ENCODE data around the gene ZNF536.
"Not testable (repeated sequence)": the region's sequence is repeated elsewhere in the genome, so short reads cannot be mapped to it uniquely, and the experiment has no call there.

Gene ZNF536

DNA sequence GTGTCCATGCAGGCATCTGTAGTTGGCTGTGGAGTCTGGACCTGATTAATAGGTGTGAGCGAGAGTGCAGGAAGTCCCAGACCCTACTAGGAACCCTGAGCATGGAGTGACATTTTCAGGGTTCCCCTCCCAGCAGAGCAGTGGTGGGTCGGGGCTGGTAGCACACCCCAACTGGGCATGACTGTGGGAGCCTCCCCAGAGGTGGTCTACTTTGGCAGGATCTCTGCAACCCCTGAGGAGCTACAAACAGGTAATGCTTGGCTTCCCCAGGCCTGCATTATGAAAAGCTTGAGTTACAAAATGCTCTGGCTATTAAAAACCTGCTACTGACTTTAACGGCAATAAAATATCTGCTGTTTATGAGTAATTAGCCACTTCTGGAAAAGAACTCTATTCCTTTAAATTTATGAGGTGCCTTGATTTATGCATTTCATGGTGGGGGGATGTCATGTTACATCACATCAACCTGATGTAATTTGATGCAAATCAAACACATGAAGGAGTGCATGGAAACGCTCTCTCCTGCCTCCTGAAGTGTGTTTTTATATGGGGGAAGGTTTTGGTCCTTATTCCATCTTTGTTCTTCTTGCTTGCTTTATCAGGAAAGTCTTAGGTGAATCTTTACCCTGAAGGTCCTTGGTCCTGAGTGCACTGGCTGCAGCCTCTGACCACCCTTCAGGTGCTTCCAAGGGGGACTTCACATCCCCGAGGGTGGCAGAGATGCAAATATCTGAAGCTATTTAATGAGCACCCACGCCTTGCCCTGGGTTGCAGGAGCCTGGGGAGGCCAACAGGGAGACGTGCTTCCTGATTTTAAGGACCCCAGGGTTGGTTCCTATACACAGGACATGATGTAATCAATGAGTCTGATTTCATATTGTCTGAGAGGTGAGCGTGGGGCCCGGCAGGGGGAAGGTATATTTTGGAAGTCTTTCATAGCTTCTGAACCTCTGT lies 54.0 kb downstream of the ZNF536 start:
- no peak for DNase-seq

DNA sequence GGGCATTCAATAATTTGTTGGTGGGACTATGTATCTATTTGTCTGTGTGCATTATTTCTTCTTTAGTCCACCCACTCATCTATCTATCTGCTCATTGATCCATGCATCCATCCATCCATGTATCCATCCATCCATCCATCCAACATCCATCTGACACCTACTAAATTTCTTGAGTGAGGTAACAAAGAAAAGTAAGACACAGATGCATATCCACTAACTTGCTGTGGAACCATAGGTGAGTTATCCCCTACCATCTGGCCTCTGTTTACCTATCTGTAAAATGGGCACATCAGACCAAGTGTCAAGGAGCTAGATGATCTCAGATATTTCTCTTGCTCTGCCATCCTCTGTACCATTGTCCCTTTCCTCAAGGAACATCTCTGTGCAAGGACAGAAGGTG lies 54.7 kb downstream of the ZNF536 start:
- no peak for DNase-seq

DNA sequence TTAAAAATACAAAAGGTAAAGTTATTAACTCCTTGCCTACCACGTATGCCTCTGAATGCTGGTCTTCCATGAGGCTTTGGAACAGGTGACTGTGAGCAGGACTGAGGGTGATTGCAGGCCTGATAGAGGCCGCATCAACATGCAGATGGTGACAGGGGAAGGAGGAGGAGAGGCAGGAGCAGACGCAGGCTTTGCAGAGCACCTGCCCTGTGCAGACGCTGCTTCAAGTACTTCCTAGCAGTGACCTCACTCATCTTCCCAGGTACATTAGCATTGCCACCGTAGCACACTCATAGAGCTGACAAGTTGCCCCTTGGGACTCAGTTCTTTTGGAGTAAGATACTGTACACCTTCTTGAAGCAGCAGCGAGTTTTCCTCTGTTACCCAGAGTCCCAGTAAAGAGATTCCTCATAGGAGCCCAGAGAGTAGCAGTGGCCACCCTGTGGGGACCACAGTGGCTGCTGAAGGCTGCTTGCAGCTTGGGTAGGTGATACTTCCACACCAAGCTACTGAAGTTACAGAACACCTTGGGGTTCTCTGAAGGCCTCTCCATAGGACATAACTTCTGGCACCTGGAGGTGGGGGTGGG lies 56.0 kb downstream of the ZNF536 start:
- DNase-seq: no peak

DNA sequence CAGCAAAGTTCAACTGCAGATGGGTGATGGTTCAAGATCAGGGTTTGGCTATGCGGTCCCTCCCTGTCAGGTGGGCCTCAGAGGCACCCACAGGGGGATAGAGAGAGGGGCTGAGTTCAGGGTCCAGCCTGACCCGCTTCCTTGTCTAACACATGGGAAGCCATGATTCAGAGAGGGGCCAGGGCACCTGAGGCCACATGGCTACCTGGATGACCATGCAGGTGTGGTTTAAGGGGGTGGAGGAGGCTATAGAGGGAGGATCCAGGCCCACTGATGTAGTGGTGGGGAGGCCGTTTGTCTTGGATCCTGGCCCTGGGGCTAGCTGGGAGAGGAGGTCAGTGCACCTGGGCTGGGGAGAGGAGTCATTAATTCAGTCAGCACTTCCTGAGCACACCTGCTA lies 56.7 kb downstream of the ZNF536 start:
- DNase-seq: no peak

DNA sequence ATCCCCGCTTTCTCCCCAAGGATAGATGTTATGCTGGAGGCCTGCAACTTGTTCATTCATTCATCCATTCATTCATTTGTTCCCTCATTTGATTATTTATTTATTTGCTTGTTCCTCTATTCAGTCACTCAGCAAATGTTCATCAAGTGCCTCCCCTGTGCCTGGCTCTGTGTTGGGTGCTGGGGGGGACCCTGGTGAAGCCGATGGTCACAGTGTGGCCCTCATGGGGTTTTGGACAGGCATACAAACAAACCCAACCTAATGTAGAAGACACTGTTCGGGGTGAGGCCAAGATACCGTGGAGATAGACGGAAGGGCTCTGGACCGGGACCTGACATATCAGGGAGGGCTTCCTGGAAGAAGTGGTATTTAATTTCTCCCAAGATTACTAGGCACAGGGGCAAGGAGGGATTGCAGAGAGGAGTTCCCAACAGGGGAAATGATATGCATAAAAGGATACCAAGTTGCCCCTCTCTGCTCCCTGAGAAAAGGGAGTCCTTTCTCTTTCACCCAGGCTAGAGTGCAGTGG lies 58.1 kb downstream of the ZNF536 start:
- no peak for DNase-seq

DNA sequence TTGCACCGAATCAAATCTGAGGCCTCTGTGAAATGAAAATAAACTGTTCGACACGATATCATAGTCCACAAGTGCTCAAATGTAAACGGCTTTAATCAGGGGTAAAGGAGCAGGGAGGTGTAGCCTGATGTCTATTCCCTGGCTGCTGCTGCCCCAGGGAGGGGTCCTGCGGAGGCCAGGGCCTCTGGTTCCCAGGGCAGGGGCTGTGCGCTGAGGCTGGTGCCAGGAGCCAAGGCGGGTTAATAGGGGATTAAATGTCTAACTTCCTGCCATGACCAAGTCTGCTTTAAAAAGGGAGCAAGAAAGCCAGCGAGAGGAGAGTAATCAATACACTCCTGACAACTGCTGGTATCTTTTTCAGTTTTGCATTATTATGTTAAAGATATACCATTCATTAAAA lies 59.4 kb downstream of the ZNF536 start:
- no peak for DNase-seq

DNA sequence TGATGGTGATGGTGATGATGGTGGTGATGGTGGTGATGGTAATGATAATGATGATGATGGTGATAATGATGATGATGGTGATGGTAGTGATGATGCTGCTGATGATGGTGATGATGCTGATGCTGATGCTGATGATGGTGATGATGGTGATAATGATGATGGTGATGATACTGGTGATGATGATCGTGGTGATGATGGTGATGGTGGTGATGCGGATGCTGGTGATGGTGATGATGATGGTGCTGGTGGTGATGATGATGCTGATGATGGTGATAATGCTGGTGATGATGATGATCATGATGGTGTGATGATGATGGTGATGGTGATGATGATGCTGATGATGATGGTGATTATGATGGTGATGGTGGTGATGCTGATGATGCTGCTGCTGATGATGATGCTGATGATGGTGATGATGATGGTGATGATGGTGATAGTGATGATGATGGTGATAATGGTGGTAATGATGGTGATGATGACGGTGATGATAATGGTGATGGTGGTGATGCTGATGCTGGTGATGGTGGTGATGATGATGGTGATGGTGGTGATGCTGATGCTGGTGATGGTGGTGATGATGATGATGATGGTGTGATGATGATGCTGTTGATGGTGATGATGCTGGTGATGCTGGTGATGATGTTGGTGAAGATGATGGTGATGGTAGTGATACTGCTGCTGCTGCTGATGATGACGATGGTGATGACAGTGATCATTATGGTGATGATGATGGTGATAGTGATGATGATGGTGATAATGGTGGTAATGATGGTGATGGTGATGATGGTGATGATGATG lies 62.8 kb downstream of the ZNF536 start:
- DNase-seq: no peak

DNA sequence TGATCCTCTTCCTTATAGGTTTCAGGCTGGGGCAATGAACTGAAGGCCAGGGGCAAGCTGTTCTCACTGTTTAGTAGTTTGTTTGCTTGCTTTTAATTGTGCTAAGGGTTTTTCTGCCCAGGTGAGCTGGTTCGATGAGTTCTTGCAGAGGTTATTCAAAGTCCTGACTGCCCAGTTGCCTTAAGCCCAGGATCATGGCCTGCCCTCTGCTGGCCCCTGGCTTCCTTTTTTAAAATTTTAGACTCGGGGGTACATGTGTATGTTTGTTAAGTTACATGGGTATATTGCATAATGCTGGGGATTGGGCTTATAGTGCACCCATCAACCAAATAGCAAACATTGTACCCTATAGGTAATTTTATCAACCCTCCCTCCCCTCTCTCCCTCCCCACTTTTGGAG lies 65.7 kb downstream of the ZNF536 start:
- no peak for DNase-seq

DNA sequence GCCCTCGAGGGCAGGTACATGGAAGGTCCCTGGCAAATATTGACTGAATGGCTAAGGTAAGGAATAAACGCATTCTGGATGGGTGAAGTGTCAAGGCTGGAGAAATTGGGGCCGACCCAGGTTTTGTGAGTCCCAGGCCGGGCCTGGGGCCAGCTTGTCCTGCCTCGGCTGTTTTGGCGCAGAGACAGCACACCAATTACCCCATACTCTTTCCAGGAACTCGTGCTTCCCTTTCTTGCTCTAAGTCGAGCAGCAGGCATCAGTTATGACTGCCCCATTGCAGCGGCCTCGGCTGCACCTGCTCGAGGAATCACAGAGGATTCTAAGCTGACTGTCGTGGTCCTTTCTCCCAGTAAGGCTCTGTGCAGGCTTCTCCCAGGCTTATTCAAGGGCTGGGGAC lies 67.1 kb downstream of the ZNF536 start:
- no peak for DNase-seq

DNA sequence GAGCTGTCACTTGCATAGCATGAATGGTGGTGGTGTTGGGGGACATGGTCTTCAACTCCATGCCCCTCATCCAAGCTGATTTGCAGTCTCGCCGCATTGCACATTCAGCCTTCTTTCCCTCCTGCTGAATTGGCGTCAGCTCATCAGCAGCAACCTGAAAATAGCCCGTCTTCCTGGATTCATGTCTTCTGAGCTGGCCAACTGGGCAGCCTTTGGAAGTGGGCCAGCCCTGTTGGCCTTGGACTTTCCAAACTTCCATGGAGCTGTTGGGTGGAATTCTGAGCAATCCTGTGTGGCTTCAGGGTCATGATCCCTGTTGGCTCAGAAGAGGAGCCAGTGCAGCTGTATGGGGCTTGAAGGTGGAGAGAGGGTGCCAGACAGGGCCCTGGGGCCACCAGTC lies 68.8 kb downstream of the ZNF536 start:
- DNase-seq: no peak

DNA sequence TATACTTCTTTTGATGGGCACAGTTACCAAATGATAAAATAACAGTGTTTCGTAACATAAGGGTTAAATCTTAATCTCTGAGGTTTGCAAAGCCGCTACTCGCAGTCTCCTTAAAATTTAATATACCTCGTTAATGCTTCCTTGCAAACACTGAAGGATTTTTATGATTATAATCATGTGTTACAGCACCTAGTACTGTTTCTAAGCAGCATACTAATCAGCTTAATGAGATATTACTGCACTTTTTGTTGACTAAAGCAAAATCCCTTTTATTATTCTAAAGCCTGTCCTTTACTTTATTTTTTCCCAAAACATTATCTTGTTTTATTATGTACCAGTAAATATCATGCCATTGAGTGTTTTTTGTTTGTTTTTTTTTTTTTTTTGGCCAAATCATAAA lies 70.5 kb downstream of the ZNF536 start:
- no peak for DNase-seq

DNA sequence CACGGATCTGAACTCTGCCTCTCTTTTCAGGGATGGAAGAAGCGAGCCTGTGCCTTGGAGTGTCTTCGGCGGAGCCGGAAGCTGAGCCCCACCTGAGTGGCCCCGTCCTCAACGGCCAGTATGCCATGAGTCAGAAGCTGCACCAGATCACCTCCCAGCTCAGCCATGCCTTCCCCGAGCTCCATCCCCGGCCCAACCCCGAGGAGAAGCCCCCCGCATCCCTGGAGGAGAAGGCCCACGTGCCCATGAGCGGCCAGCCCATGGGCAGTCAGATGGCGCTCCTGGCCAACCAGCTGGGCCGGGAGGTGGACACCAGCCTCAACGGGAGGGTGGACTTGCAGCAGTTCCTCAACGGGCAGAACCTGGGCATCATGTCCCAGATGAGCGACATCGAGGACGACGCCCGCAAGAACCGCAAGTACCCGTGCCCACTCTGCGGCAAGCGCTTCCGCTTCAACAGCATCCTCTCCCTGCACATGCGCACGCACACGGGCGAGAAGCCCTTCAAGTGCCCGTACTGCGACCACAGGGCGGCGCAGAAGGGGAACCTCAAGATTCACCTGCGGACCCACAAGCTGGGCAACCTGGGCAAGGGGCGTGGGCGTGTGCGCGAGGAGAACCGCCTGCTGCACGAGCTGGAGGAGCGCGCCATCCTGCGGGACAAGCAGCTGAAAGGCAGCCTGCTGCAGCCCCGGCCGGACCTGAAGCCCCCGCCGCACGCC lies 71.5 kb downstream of the ZNF536 start:
- no peak for DNase-seq

DNA sequence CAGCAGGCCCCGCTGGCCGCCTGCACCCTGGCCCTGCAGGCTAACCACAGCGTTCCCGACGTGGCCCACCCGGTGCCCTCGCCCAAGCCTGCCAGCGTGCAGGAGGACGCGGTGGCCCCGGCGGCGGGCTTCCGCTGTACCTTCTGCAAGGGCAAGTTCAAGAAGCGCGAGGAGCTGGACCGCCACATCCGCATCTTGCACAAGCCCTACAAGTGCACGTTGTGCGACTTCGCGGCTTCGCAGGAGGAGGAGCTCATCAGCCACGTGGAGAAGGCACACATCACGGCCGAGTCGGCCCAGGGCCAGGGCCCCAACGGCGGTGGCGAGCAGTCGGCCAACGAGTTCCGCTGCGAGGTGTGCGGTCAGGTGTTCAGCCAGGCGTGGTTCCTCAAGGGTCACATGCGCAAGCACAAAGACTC lies 72.1 kb downstream of the ZNF536 start:
- no peak for DNase-seq

DNA sequence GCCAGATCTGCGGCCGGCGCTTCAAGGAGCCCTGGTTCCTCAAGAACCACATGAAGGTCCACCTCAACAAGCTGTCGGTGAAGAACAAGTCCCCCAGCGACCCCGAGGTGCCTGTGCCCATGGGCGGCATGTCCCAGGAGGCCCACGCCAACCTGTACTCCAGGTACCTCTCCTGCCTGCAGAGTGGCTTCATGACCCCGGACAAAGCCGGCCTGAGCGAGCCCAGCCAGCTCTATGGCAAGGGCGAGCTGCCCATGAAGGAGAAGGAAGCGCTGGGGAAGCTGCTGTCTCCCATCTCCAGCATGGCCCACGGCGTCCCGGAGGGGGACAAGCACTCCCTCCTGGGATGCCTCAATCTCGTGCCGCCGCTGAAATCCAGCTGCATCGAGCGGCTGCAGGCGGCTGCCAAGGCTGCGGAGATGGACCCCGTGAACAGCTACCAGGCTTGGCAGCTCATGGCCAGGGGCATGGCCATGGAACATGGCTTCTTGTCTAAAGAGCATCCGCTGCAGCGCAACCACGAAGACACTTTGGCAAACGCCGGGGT lies 72.6 kb downstream of the ZNF536 start:
- DNase-seq: no peak

DNA sequence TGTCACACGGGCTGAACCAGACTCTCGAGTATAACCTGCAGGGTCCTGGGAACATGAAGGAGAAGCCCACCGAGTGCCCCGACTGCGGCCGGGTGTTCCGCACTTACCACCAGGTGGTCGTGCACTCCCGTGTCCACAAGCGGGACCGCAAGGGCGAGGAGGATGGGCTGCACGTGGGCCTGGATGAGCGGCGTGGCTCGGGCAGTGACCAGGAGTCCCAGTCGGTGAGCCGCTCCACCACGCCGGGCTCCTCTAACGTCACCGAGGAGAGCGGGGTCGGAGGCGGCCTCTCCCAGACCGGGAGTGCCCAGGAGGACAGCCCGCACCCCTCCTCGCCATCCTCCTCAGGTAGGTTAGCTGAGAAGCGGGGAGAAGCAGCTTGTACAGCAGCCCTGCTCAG lies 73.2 kb downstream of the ZNF536 start:
- DNase-seq: no peak

DNA sequence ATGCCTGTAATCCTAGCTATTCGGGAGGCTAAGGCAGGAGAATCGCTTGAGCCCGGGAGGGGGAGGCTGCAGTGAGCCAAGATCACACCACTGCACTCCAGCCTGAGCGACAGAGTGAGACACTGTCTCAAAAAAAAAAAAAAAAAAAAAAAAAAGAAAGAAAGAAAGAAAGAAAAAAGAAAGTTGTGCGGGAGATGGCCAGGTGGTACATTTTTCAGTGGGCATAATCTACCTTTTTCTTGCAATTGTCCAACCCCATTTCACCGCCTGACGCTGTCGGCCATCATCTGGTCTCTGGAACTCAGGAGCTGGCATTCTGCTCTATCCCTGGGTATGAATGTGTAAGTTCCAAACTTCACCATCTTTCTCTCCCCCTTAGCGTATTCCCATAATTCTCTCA lies 73.9 kb downstream of the ZNF536 start:
- not testable (repeated sequence) for DNase-seq

DNA sequence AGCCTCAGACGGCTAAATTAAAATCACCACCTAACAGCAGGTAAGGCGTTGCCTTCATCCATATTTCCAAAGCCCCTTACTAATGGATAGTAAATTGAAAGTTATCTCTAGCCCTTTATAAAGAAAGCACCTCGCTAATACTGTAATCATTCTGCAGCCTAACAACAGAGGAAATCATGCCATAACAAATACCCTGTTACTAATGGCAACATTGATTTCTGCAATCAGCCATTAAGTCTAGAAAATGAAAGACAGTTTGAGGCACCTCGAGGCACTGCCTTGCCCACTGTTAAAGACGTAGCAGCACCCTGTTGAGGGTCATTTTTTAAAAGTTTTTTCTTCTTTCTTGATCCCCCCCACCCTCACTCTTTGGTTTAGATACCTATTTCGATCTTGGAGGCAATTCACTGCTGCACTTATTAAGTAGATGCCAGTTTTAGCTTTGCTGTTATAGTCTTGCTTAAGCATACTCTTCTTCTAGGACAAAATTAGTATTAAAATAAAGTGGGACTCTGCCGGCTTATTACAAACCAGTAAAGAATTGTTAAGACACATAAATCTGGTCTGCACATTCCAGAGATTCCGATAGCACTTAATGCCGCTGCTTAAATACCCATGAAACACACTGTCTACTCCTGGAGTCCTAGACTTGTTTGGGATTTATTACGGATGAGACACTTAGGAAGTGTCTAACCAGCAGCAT lies 74.8 kb downstream of the ZNF536 start:
- DNase-seq: no peak

DNA sequence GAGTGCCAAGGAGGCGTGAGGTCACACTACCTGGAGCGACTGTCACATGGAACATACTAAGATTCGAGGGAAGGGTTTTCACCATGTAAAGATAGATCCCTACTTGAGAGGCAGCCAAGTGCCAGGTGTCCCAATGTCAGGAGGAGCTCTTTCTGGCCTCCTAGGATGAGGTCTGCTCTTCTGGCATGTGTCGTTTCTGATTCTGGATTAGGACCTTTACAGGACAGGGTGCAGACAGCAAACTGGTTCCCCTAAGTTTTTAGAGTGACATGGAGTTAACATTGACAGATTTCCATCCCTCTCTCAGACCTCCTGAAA lies 75.3 kb downstream of the ZNF536 start:
- no peak for DNase-seq

DNA sequence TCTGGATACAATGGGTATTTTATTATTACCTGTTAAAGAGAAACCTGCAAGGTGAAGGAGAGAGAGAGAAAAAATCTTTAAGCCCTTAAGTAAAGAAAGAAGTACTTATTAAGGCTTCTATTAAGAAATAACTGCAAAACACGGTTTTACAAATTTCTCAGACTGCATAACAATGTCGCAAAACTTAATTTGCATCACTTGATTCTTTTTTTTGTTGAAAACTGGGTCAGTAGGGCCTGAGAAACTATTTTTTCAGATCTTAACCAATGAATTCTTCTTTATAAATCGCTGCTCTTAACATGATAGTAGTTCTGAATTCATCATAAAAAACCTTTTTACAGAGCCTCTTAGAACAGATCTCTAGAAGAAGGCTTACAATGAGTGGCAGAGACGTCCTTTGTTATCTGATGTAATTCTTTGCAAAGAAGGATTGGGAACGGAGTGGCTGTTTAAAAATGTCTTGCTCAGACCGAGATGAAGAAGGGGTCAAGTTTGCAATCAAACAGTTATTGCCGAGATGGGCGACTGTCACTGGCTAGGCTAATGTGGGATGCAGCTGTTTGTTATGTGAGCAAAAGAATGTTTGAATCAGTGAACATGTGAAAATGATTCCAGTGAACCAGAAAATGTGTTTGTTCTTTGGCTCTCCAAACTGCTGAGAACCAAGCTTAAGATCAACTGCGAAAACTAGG lies 76.3 kb downstream of the ZNF536 start:
- no peak for DNase-seq

DNA sequence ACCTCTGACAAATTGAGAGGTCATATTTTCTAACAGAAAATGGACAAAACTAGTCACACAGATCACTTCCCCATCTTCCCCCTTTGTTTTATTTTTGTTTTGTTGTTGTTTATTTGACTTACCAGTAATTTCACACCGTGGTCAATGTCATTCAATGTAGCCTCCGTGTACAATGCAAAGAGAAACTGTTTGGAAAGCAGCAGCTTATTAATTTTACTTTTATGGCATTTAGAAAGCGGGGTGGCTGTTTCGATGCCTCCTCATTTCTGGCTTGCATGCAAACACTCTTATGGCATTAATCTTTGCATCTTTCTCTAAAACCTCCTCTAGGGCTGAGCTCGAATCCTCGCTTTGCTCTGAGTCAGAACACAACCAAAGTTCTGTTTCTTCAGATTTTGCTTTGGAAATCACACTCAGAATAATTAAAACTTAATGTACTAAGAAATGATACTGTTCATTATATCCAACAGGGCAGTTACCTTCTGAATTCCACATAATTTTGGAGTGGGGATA lies 77.0 kb downstream of the ZNF536 start:
- no peak for DNase-seq

DNA sequence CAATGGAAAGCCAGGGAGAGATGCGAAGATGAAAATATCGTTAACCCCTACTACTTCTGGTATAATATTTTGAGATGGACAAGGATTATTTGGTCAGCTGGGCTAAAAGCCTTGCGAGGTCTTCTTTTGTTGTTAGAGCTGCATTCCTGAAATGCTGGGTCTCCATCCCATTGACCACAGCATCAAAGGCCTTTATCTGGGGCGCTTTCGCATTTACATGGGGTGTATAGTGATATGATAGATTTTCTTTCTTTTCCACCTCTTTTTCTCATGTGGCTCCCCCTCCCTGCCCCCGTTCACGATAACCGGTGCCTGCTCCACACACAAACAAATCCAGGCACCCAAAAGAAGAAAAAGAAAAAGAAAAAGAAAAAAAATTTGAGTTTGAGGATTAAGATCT lies 77.5 kb downstream of the ZNF536 start:
- DNase-seq: no peak
